Activated CD8-positive, alpha-beta memory T cell treated with anti-CD3 and anti-CD28 coated beads, Interleukin-2, amount 50 U/mL, for 24 hours (primary cell): ENCODE data around the gene MVB12B.

Source experiments
- DNase-seq: peaks from one replicate; pipeline ENCODE4 v3.0.0-alpha.2; 2020; ENCODE audit errors: extremely low read depth

MVB12B gene

GRCh38 chr9:126331964-126332748 is 5.5 kb downstream of the MVB12B start:
- no peak for DNase-seq

GRCh38 chr9:126334721-126335621 is 8.3 kb downstream of the MVB12B start:
- DNase-seq: no peak

GRCh38 chr9:126335837-126336735 is 9.5 kb downstream of the MVB12B start:
- DNase-seq: no peak

GRCh38 chr9:126336736-126337325 is 10.2 kb downstream of the MVB12B start:
- DNase-seq: no peak

- no peak for DNase-seq
Observed at GRCh38 chr9:126337729-126338372, 11.2 kb downstream of the MVB12B start.

- DNase-seq: no peak
Observed at GRCh38 chr9:126338945-126339344, 12.3 kb downstream of the MVB12B start.

GRCh38 chr9:126341426-126341825 is 14.8 kb downstream of the MVB12B start:
- no peak for DNase-seq

GRCh38 chr9:126341902-126342301 is 15.3 kb downstream of the MVB12B start:
- no peak for DNase-seq

GRCh38 chr9:126342621-126343031 is 16.0 kb downstream of the MVB12B start:
- no peak for DNase-seq

GRCh38 chr9:126343271-126343700 is 16.7 kb downstream of the MVB12B start:
- no peak for DNase-seq

- no peak for DNase-seq
Observed at GRCh38 chr9:126346031-126346430, 19.4 kb downstream of the MVB12B start.

- DNase-seq: no peak
Observed at GRCh38 chr9:126347093-126347492, 20.5 kb downstream of the MVB12B start.

GRCh38 chr9:126347911-126348760 is 21.5 kb downstream of the MVB12B start:
- DNase-seq: no peak

GRCh38 chr9:126348911-126349550 is 22.4 kb downstream of the MVB12B start:
- no peak for DNase-seq

GRCh38 chr9:126354887-126355770 is 28.5 kb downstream of the MVB12B start:
- DNase-seq: no peak

- no peak for DNase-seq
Observed at GRCh38 chr9:126357074-126357473, 30.4 kb downstream of the MVB12B start.

GRCh38 chr9:126360073-126360472 is 33.4 kb downstream of the MVB12B start:
- DNase-seq: no peak

GRCh38 chr9:126361810-126362238 is 35.2 kb downstream of the MVB12B start:
- no peak for DNase-seq
